M059J (cell line): ENCODE data around the gene PRKCI. TPM values are rescaled to one million over a fixed set of nuclear protein-coding genes. Genes with fewer than 3 reads are reported as not detected.
A peak's percentile ranks its signal among the peaks of the same experiment; 100 is the strongest.
"Not testable (repeated sequence)": the region's sequence is repeated elsewhere in the genome, so short reads cannot be mapped to it uniquely, and the experiment has no call there.

Experiments used
- DNase-seq: peaks from one replicate; pipeline ENCODE4 v3.0.0-alpha.2; 2012; ENCODE audit warnings: low read depth
- total RNA-seq: library from RNA; depleted of rRNA; stranded (reverse); fragments of >200 nt; shearing (Covaris generic); gene quantifications from 2 replicates; pipeline ENCODE4 v1.2.3, GENCODE V29; 2014; rRNA removed

Gene PRKCI
- total RNA-seq, 1 experiment from 2014 or later, result 63.1 TPM

DNA sequence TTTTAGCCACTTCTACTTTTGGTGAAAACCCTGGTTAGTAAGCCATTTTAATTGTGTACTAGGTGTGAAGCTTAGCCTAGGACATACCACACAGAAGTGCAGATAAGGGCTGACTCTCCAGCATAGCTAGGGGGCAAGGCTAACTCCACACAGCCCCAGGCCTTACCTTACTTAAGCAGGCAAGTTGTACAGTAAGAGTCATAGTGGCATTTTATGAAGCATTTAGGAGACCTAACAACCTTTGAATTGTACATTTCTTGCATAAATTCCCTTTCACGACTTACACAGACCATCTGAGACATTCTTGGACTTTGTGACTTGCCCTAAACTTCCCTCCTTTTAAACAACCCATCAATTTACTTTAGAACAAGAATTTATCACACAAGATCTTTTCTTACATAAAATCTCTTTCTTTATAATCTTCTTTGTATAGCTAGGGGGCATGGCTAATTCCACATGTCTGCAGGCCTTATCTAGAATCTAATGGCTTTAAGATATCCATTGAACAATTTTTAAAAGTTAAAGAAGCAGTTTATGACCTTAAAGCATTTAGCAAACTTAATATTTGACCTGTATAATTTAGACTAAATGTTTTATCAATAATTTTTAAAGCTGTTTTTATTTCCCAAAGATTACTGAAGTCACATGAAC lies 116.6 kb downstream of the PRKCI start:
- no peak for DNase-seq

- DNase-seq, result not testable (repeated sequence)
Measured at GRCh38 chr3:170342273-170342672, 120.0 kb downstream of the PRKCI start.

DNA sequence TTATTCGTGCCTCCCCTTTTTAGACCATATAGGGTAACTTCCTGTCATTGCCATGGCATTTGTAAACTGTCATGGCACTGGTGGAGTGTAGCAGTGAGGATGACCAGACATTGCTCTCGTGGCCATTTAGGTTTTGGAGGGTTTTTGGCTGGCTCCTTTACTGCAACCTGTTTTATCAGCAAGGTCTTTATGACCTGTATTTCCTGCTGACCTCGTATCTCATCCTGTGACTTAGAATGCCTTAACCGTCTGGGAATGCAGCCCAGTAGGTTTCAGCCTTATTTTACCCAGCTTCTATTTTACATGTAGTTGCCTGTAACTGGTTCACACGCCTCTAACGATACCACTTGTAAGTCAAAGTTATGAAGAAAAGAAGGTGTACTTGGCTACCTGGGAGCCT lies 121.6 kb downstream of the PRKCI start:
- DNase-seq, result peak; percentile 51

GRCh38 chr3:170344971-170345370 lies 122.7 kb downstream of the PRKCI start:
- DNase-seq, result no peak

DNA sequence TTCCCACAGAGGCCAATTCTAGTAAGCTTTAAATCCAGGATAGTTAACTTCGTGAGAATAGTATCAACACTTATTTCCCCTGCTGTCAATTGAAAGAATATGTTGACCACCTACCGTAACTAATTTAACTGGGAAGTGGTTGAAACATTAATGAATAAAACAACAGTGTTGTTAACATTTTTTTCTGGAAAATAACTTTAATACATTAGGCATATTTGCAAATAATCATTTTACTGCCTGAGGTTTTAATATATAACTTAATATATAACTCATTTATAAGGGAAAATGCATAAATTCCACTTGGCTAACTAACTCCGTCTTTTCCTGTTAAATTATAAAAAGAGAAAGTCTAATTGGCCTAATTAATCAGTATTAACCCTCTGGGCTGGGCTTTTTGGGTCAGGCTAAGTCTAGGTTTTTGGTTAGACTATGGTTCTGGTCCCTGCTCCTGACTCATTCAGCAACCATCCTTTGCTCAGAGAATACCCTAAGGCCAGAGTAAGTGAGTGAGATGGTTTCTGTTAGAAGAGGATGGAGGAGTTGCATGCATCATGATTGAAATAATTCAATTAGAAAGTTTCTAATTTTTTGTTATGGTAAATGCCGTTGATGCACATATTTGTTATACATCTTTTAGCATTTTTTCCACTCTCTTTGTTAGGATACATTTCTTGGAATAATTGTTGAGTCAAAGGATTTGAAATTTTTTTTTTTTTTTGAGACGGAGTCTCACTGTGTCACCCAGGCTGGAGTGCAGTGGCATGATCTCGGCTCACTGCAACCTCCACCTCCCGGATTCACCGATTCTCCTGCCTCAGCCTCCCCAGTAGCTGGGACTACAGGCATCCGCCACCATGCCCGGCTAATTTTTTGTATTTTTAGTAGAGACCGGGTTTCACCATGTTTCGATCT lies 124.5 kb downstream of the PRKCI start:
- DNase-seq, result peak; percentile 93

DNA sequence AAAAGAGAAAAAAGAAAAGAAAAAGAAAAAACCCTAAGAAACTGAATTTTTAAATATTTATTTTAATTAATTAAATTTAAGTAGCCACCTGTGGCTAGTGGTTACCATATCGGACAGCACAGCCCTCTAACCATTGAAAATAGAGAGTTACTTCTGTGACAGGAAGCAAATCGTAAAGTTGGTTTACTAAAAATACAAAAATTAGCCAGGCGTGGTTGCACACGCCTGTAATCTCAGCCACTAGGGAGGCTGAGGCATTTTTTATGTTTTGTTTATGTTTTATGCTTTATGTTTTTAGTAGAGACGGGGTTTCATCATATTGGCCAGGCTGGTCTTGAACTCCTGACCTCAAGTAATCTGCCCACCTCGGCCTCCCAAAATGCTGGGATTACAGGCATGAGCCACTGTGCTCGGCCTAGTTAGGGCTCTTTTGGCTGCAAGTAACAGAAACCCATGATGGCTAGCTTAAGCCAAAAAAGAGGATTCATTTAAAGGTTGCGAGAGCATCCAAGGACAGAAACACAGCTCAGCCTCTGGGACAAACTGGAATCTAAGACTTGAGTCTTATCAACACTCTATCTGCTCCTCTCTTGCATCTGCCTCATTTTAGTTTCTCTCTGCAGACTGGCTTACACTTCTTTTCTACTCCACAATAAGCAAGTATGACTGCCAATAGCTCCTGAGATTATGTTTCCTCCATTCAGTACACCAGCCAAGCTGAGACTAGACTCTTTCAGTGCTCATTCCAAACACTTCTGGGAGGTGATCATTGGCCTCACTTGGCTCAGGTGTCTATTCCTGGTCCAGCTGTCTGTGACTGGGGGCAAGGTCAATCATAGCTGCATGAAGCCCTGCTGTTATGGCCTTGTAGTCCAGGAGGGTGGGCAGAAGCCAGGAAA lies 128.5 kb downstream of the PRKCI start:
- DNase-seq, result no peak

DNA sequence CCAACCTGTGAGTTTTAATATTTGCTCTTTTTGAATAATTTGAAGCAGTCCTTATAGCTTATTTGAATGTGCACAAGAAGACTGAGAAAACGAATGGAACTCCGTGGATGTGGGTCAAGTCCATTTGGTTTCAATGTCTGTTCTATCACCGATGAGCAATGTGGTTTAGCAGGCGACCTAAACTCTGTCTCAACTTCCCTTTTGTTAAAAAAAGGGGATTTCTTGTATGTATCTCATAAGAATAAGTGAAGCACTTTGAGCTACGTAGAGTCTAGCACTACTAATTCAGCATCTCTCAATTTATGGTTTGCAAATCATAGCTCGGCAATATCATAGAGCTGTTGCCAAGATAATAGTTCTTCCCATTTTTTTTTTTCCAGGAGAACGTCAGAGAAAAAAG lies 130.7 kb downstream of the PRKCI start:
- no peak for DNase-seq

GRCh38 chr3:170353485-170353884 lies 131.3 kb downstream of the PRKCI start:
- no peak for DNase-seq

- DNase-seq, result no peak
Measured at GRCh38 chr3:170354760-170355159, 132.5 kb downstream of the PRKCI start.

Other genes starting within 250 kb of the PRKCI start
- gene GPR160, start 184.4 kb upstream of the PRKCI start, total RNA-seq, result 3.4 and 10.2 TPM in 2 replicates
- gene PHC3, start 40.7 kb upstream of the PRKCI start, total RNA-seq, result 32.2 and 32.9 TPM in 2 replicates
- gene SKIL, start 135.3 kb downstream of the PRKCI start, total RNA-seq, result 33.5 and 36.8 TPM in 2 replicates
- gene CLDN11, start 196.4 kb downstream of the PRKCI start, total RNA-seq, result 39.0 and 39.7 TPM in 2 replicates